ENCODE results near the gene MPRIP. TPM values are rescaled to one million over a fixed set of nuclear protein-coding genes. Genes with fewer than 3 reads are reported as not detected.
A peak's percentile ranks its signal among the peaks of the same experiment; 100 is the strongest.
"Not testable (repeated sequence)": the region's sequence is repeated elsewhere in the genome, so short reads cannot be mapped to it uniquely, and the experiment has no call there.

The MPRIP gene
- polyA plus RNA-seq, 1 of the 3 experiments (the other 2 are of a cell fraction), result 64.4 TPM

GRCh38 chr17:17008621-17009397 lies 33.4 kb upstream of the MPRIP start:
- DNase-seq; H3K9ac ChIP-seq; H3K36me3 ChIP-seq (replicated peaks in 1 of 2; ENCODE audit: control insufficient read depth in 1 of 2, insufficient read depth in 2 of 2, low read length in 1 of 2); H3K27me3 ChIP-seq (ENCODE audit: insufficient read depth); H3K79me2 ChIP-seq (ENCODE audit: insufficient read depth); H3F3A ChIP-seq (replicated peaks; ENCODE audit: insufficient read depth); H2AFZ ChIP-seq (ENCODE audit: low read depth); H3K9me3 ChIP-seq; H3K4me2 ChIP-seq; H3K9me2 ChIP-seq; H3K4me1 ChIP-seq (ENCODE audit: control insufficient read depth in 1 of 2, insufficient read depth in 2 of 2, low read depth in 1 of 2, low read length in 1 of 2); POLR2A ChIA-PET; H3K4me3 ChIP-seq (ENCODE audit: low read depth in 2 of 2, low read length in 1 of 2); H4K20me1 ChIP-seq (ENCODE audit: insufficient read depth); H3K27ac ChIP-seq (ENCODE audit: low read depth in 2 of 2, low read length in 1 of 2): not testable (repeated sequence)
- WGBS (ENCODE audit: low lambda C conversion rate), result 92% methylated on average over 9 of the region's 10 CpGs
- CTCF ChIA-PET, result interaction anchor here (0.7 kb wide), 1 partner anchor 178 kb away, joined by 3 read pairs; no protein-coding TSS in a partner anchor

GRCh38 chr17:17009972-17010371 lies 32.3 kb upstream of the MPRIP start:
- H3K9ac ChIP-seq; CTCF ChIA-PET; H3K4me3 ChIP-seq (ENCODE audit: low read depth in 2 of 2, low read length in 1 of 2); H4K20me1 ChIP-seq (ENCODE audit: insufficient read depth); H3K27ac ChIP-seq (ENCODE audit: low read depth in 2 of 2, low read length in 1 of 2); H3F3A ChIP-seq (replicated peaks; ENCODE audit: insufficient read depth); H3K27me3 ChIP-seq (ENCODE audit: insufficient read depth); H3K79me2 ChIP-seq (ENCODE audit: insufficient read depth); H3K4me1 ChIP-seq (ENCODE audit: control insufficient read depth in 1 of 2, insufficient read depth in 2 of 2, low read depth in 1 of 2, low read length in 1 of 2); DNase-seq; H3K36me3 ChIP-seq (replicated peaks in 1 of 2; ENCODE audit: control insufficient read depth in 1 of 2, insufficient read depth in 2 of 2, low read length in 1 of 2); H3K9me2 ChIP-seq; H3K9me3 ChIP-seq; H2AFZ ChIP-seq (ENCODE audit: low read depth); POLR2A ChIA-PET; H3K4me2 ChIP-seq: not testable (repeated sequence)
- TF ChIP-seq CTCF (IDR thresholded peaks at IDR 0.05), result peak; percentile 34
- 57% methylated on average over 1 of the region's 4 CpGs for WGBS (ENCODE audit: low lambda C conversion rate)

GRCh38 chr17:17010545-17011034 lies 31.7 kb upstream of the MPRIP start:
- H3F3A ChIP-seq (replicated peaks; ENCODE audit: insufficient read depth); H4K20me1 ChIP-seq (ENCODE audit: insufficient read depth); POLR2A ChIA-PET; H3K79me2 ChIP-seq (ENCODE audit: insufficient read depth); H3K36me3 ChIP-seq (replicated peaks in 1 of 2; ENCODE audit: control insufficient read depth in 1 of 2, insufficient read depth in 2 of 2, low read length in 1 of 2); H3K4me1 ChIP-seq (ENCODE audit: control insufficient read depth in 1 of 2, insufficient read depth in 2 of 2, low read depth in 1 of 2, low read length in 1 of 2); H3K27me3 ChIP-seq (ENCODE audit: insufficient read depth); H3K4me2 ChIP-seq; H3K9me2 ChIP-seq; H3K4me3 ChIP-seq (ENCODE audit: low read depth in 2 of 2, low read length in 1 of 2); H2AFZ ChIP-seq (ENCODE audit: low read depth); H3K27ac ChIP-seq (ENCODE audit: low read depth in 2 of 2, low read length in 1 of 2); CTCF ChIA-PET; H3K9ac ChIP-seq; DNase-seq; H3K9me3 ChIP-seq: not testable (repeated sequence)
- 0% methylated on average over 1 of the region's 12 CpGs for WGBS (ENCODE audit: low lambda C conversion rate)
- 0 out of 2 replicates have a peak, but pooled peaks have one; percentile 6 for TF ChIP-seq PBX3 (IDR thresholded peaks at IDR 0.05)
